ENCODE results near the gene BUD31. TPM values are rescaled to one million over a fixed set of nuclear protein-coding genes. Genes with fewer than 3 reads are reported as not detected.
A peak's percentile ranks its signal among the peaks of the same experiment; 100 is the strongest.

BUD31 gene
- total RNA-seq, 1 donor from 2014 or later, result 176 TPM

DNA sequence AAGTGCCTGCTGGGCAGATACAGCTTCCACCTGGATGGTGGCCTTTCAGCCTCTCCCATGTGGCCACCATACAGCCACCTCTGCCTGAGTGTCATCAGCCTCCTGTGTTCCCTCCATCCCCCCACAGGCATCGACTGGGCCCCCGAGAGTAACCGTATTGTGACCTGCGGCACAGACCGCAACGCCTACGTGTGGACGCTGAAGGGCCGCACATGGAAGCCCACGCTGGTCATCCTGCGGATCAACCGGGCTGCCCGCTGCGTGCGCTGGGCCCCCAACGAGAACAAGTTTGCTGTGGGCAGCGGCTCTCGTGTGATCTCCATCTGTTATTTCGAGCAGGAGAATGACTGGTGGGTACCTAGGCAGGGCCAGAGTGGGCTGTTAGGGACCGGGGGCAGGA, 20.9 kb upstream of the BUD31 start:
- Histone ChIP-seq H3K9me3 (ENCODE audit: insufficient read depth, low read depth, low read length) (no peaks in the 10 kb centered on the region), H3K9ac (ENCODE audit: low read length) (no peak overlapping the region), H2AFZ (ENCODE audit: low read depth, low read length) (no peak overlapping the region), H3K4me3 (ENCODE audit: insufficient read depth, low read depth, low read length) (no peak overlapping the region), H4K20me1 (ENCODE audit: insufficient read depth, low read length) (peaks cover 59% of the 10 kb centered on the region), H3K27ac (ENCODE audit: low read depth, low read length) (no peak overlapping the region), H3K36me3 (ENCODE audit: insufficient read depth, low read length) (peaks cover 27% of the 10 kb centered on the region), H3K4me2 (ENCODE audit: low read length) (no peak overlapping the region), H3K79me2 (ENCODE audit: insufficient read depth, low read length) (peaks cover 18% of the 10 kb centered on the region), H3K27me3 (ENCODE audit: insufficient read depth, low read length) (no peaks in the 10 kb centered on the region), H3K4me1 (ENCODE audit: insufficient read depth, low read length) (peaks cover 9% of the 10 kb centered on the region)
- Mint-ChIP-seq H3K4me1 (ENCODE audit: low read depth, unreplicated experiment) (no peaks in the 10 kb centered on the region), H3K27ac (ENCODE audit: unreplicated experiment) (no peak overlapping the region), H3K36me3 (ENCODE audit: low read depth, unreplicated experiment) (peaks cover 6% of the 10 kb centered on the region), H3K4me3 (ENCODE audit: unreplicated experiment) (no peak overlapping the region), H3K9me3 (ENCODE audit: unreplicated experiment) (no peaks in the 10 kb centered on the region), H3K27me3 (ENCODE audit: low read depth, unreplicated experiment) (no peaks in the 10 kb centered on the region)
- DNase-seq (ENCODE audit: low read depth) (no peak), FAIRE-seq (no peak)
- TF ChIP-seq, protein P1, sequence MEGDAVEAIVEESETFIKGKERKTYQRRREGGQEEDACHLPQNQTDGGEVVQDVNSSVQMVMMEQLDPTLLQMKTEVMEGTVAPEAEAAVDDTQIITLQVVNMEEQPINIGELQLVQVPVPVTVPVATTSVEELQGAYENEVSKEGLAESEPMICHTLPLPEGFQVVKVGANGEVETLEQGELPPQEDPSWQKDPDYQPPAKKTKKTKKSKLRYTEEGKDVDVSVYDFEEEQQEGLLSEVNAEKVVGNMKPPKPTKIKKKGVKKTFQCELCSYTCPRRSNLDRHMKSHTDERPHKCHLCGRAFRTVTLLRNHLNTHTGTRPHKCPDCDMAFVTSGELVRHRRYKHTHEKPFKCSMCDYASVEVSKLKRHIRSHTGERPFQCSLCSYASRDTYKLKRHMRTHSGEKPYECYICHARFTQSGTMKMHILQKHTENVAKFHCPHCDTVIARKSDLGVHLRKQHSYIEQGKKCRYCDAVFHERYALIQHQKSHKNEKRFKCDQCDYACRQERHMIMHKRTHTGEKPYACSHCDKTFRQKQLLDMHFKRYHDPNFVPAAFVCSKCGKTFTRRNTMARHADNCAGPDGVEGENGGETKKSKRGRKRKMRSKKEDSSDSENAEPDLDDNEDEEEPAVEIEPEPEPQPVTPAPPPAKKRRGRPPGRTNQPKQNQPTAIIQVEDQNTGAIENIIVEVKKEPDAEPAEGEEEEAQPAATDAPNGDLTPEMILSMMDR (IDR thresholded peaks at IDR 0.05; ENCODE audit: insufficient read depth, low read depth, low read length), result no peak
- TF ChIP-seq EZH2 (IDR thresholded peaks at IDR 0.05; ENCODE audit: insufficient read depth, low read length), result no peak

DNA sequence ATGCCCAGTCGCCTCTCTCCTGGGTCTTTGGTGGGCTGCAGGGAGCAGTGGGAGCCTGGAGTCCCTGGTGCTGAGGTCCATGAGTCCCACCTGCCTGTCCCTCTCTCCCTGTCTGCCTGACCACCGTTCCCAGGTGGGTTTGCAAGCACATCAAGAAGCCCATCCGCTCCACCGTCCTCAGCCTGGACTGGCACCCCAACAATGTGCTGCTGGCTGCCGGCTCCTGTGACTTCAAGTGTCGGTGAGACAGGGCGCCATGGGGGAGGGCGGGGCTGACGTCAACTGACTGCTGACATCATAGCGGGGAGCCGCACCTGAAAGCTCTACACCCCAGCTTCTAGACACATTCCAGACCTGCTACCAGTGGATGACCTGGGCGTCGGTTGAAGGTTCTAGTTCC, 19.0 kb upstream of the BUD31 start:
- H3K36me3 ChIP-seq (ENCODE audit: insufficient read depth, low read length), result peaks cover 32% of the 10 kb centered on the region
- peaks cover 3% of the 10 kb centered on the region for H3K36me3 Mint-ChIP-seq (ENCODE audit: low read depth, unreplicated experiment)
- no peaks in the 10 kb centered on the region for H3K9me3 Mint-ChIP-seq (ENCODE audit: unreplicated experiment)
- H3K4me2 ChIP-seq (ENCODE audit: low read length), result no peak overlapping the region
- H3K27me3 ChIP-seq (ENCODE audit: insufficient read depth, low read length), result no peaks in the 10 kb centered on the region
- FAIRE-seq, result no peak
- H3K27ac Mint-ChIP-seq (ENCODE audit: unreplicated experiment), result no peak overlapping the region
- peaks cover 8% of the 10 kb centered on the region for H3K4me1 Mint-ChIP-seq (ENCODE audit: low read depth, unreplicated experiment)
- no peak overlapping the region for H3K4me3 ChIP-seq (ENCODE audit: insufficient read depth, low read depth, low read length)
- no peak for DNase-seq (ENCODE audit: low read depth)
- TF ChIP-seq, protein P1 (IDR thresholded peaks at IDR 0.05; ENCODE audit: insufficient read depth, low read depth, low read length), result no peak
- no peak for TF ChIP-seq EZH2 (IDR thresholded peaks at IDR 0.05; ENCODE audit: insufficient read depth, low read length)
- H3K9ac ChIP-seq (ENCODE audit: low read length), result no peak overlapping the region
- H4K20me1 ChIP-seq (ENCODE audit: insufficient read depth, low read length), result peaks cover 60% of the 10 kb centered on the region
- no peak overlapping the region for H2AFZ ChIP-seq (ENCODE audit: low read depth, low read length)
- no peaks in the 10 kb centered on the region for H3K9me3 ChIP-seq (ENCODE audit: insufficient read depth, low read depth, low read length)
- H3K4me1 ChIP-seq (ENCODE audit: insufficient read depth, low read length), result peaks cover 17% of the 10 kb centered on the region
- H3K4me3 Mint-ChIP-seq (ENCODE audit: unreplicated experiment), result no peak overlapping the region
- no peaks in the 10 kb centered on the region for H3K27me3 Mint-ChIP-seq (ENCODE audit: low read depth, unreplicated experiment)
- H3K79me2 ChIP-seq (ENCODE audit: insufficient read depth, low read length), result peaks cover 10% of the 10 kb centered on the region
- H3K27ac ChIP-seq (ENCODE audit: low read depth, low read length), result no peak overlapping the region

DNA sequence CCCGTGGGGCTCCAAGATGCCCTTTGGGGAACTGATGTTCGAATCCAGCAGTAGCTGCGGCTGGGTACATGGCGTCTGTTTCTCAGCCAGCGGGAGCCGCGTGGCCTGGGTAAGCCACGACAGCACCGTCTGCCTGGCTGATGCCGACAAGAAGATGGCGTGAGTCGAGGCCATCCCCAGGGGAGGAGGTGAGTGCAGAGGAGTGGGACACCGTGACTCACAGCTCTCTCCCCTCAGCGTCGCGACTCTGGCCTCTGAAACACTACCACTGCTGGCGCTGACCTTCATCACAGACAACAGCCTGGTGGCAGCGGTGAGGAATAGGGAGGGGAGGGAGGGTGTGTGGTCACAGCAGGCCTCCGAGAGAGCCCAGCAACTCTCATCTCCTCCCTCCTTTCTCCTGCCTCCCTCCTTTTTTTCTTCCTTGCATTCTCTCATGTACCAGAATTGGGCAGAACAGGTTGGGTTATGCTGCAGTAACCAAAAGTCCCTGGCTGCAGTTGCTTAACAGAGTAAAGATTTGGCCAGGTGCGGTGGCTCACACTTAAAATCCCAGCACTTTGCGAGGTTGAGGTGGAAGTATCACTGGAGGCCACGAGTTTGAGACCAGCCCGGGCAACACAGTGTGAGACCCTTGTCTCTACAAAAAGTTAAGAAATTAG, 17.7 kb upstream of the BUD31 start:
- Histone ChIP-seq H3K4me2 (ENCODE audit: low read length) (no peak overlapping the region), H3K4me1 (ENCODE audit: insufficient read depth, low read length) (peaks cover 17% of the 10 kb centered on the region), H2AFZ (ENCODE audit: low read depth, low read length) (no peak overlapping the region), H3K27ac (ENCODE audit: low read depth, low read length) (no peak overlapping the region), H3K4me3 (ENCODE audit: insufficient read depth, low read depth, low read length) (no peak overlapping the region), H3K79me2 (ENCODE audit: insufficient read depth, low read length) (peaks cover 19% of the 10 kb centered on the region), H3K9ac (ENCODE audit: low read length) (no peak overlapping the region), H3K36me3 (ENCODE audit: insufficient read depth, low read length) (peaks cover 43% of the 10 kb centered on the region), H4K20me1 (ENCODE audit: insufficient read depth, low read length) (peaks cover 67% of the 10 kb centered on the region), H3K9me3 (ENCODE audit: insufficient read depth, low read depth, low read length) (no peaks in the 10 kb centered on the region), H3K27me3 (ENCODE audit: insufficient read depth, low read length) (no peaks in the 10 kb centered on the region)
- no peaks in the 10 kb centered on the region for H3K9me3 Mint-ChIP-seq (ENCODE audit: unreplicated experiment)
- H3K27me3 Mint-ChIP-seq (ENCODE audit: low read depth, unreplicated experiment), result no peaks in the 10 kb centered on the region
- peaks cover 9% of the 10 kb centered on the region for H3K4me1 Mint-ChIP-seq (ENCODE audit: low read depth, unreplicated experiment)
- TF ChIP-seq, protein P1 (IDR thresholded peaks at IDR 0.05; ENCODE audit: insufficient read depth, low read depth, low read length), result no peak
- no peak for TF ChIP-seq EZH2 (IDR thresholded peaks at IDR 0.05; ENCODE audit: insufficient read depth, low read length)
- no peak for FAIRE-seq
- H3K4me3 Mint-ChIP-seq (ENCODE audit: unreplicated experiment), result peak overlapping the region; percentile 40
- H3K27ac Mint-ChIP-seq (ENCODE audit: unreplicated experiment), result peak overlapping the region; percentile 53
- peaks cover 6% of the 10 kb centered on the region for H3K36me3 Mint-ChIP-seq (ENCODE audit: low read depth, unreplicated experiment)
- DNase-seq (ENCODE audit: low read depth), result no peak

Data from astrocyte (in vitro differentiated cells and primary cell).